Ovary (tissue), 9 donors: ENCODE results near the gene ANKRD34B. TPM values are rescaled to one million over a fixed set of nuclear protein-coding genes. Genes with fewer than 3 reads are reported as not detected.

Experiments used
- DNase-seq, 5 donors: peaks; one replicate each; pipeline ENCODE4 v3.0.0-alpha.2; 2019 to 2020
- H3K27ac ChIP-seq, 2 donors: fragments of 200-600 bp; one replicate each; pipeline versions ENCODE4 v1.5.1 to v1.8.0; 2019 to 2022
- H3K27me3 ChIP-seq: fragments of 200-600 bp; one replicate; pipeline ENCODE4 v1.8.0; 2022
- H3K36me3 ChIP-seq: fragments of 200-600 bp; sonication (generic); one replicate; pipeline ENCODE4 v1.5.1; 2019
- H3K4me1 ChIP-seq: one replicate; pipeline ENCODE4 v1.8.1; 2013; ENCODE audit warnings: mild to moderate bottlenecking, moderate library complexity; ENCODE audit not compliant: insufficient read depth
- H3K4me3 ChIP-seq: fragments of 200-600 bp; sonication (generic); one replicate; pipeline ENCODE4 v1.5.1; 2017
- H3K9me3 ChIP-seq, 2 donors: fragments of 200-600 bp in 1 of 2; sonication (generic) in 1 of 2; one replicate each; pipeline versions ENCODE4 v1.5.1 to v1.8.1; 2013 to 2019; ENCODE audit warnings: mild to moderate bottlenecking in 1 of 2, moderate library complexity in 1 of 2
- EP300 ChIP-seq: sonication (generic); formaldehyde crosslinking; IDR thresholded peaks from one replicate; pipeline ENCODE4 v1.6.1; 2017; ENCODE audit warnings: antibody characterized with exemption
- POLR2A ChIP-seq: fragments of 450-650 bp; IDR thresholded peaks from one replicate; pipeline ENCODE4 v1.6.1; 2017; ENCODE audit warnings: antibody characterized with exemption, mild to moderate bottlenecking, moderate library complexity
- WGBS, 3 donors: extraction: QIAGEN DNeasy Blood & Tissue Kit in 1 of 3; methylation state at CpG; one replicate each; pipeline versions ENCODE4 v1.1.5 to v1.1.7; 2013 to 2017; 5-methylcytosine and 5-hydroxymethylcytosine counted together
- intact Hi-C, 4 donors: fragments of 100-400 bp; cut with DNase I; formaldehyde crosslinking; loops; one replicate each; pipeline versions ENCODE4 v1.11.0 to v1.15.1; 2022 to 2023
- polyA plus RNA-seq, 2 donors: library from polyadenylated mRNA; stranded (reverse); fragments of 200-250 nt in 1 of 2; fragments of 350-450 nt in 1 of 2; fragmentation: Illumina TruSeq in 1 of 2; extraction: RNeasy Lipid Tissue Mini Kit (QIAGEN cat#74804) in 1 of 2; gene quantifications; one replicate each; pipeline ENCODE4 v1.2.3, GENCODE V29; 2013 to 2014
- total RNA-seq, 7 donors: library from RNA; depleted of rRNA in 2 of 7; stranded (reverse); fragments of >200 nt in 2 of 7; fragmentation: NEBNext Ultra II Directional in 3 of 7; extraction: Animal tissue kit (Norgen Biotek cat#: 25700) in 3 of 7; gene quantifications; one replicate each; pipeline versions ENCODE4 v1.1.0 to v1.2.4, GENCODE V29; 2016 to 2023
- TF ChIP-seq, protein P1 (sequence below), 3 donors: fragments of 450-650 bp in 2 of 3; fragments of 200-600 bp in 1 of 3; IDR thresholded peaks; one replicate each; pipeline versions ENCODE4 v1.5.1 to v1.8.0; 2016 to 2022; ENCODE audit warnings: antibody characterized with exemption in 3 of 3, mild to moderate bottlenecking in 1 of 3
- donor health status: DM: no; HTN: no; CAD: no; lungs with moderate emphysema.
- donor health status: DM: no; HTN: no; CAD: no.
- donor health status: Bipolar disorder and iron deficiency.
- donor health status: DM: yes; HTN: yes; CAD: no.
- donor health status: DM: no; HTN: no; CAD: no.
- donor health status: DM: yes; HTN: yes; CAD: no.

Gene ANKRD34B
- total and polyA plus RNA-seq, 9 donors: under 0.01 to 0.36 TPM; not detected in 7

DNA sequence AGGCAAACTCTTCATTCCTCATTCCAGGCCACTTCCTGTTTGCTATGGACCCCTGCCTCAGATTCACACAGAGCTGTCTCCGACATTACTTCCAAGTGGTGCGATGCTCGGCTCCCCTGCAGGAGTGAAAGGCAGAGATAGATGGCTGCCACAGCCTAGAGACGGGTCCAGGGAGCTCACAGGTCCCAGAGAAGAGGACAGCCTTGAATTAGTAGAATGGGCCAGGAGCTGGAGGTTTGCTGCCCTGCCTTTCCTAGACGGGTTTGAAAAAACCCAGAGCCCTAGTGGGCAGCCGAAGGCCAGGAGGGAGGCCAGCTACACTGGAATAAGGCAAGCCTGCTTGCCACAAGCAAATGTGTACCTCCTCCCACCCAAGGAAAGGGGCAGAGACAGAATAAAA, 1.8 kb downstream of the ANKRD34B start:
- DNase-seq: no peak
- no peaks in the 10 kb centered on the region for H3K4me1 ChIP-seq
- H3K27me3 ChIP-seq: no peaks in the 10 kb centered on the region
- WGBS, 3 donors: 53 to 59% (median 57%) methylated on average over 6 of the region's 6 CpGs
- TF ChIP-seq, protein P1, sequence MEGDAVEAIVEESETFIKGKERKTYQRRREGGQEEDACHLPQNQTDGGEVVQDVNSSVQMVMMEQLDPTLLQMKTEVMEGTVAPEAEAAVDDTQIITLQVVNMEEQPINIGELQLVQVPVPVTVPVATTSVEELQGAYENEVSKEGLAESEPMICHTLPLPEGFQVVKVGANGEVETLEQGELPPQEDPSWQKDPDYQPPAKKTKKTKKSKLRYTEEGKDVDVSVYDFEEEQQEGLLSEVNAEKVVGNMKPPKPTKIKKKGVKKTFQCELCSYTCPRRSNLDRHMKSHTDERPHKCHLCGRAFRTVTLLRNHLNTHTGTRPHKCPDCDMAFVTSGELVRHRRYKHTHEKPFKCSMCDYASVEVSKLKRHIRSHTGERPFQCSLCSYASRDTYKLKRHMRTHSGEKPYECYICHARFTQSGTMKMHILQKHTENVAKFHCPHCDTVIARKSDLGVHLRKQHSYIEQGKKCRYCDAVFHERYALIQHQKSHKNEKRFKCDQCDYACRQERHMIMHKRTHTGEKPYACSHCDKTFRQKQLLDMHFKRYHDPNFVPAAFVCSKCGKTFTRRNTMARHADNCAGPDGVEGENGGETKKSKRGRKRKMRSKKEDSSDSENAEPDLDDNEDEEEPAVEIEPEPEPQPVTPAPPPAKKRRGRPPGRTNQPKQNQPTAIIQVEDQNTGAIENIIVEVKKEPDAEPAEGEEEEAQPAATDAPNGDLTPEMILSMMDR (IDR thresholded peaks at IDR 0.05): no peak
- TF ChIP-seq EP300 (no peak), POLR2A (no peak)
- no peak overlapping the region for H3K27ac ChIP-seq
- H3K9me3 ChIP-seq: peaks cover 0 to 6% of the 10 kb centered on the region in 2 donors
- no peak overlapping the region for H3K4me3 ChIP-seq
- H3K36me3 ChIP-seq: no peaks in the 10 kb centered on the region
- intact Hi-C loops: no loop called here

DNA sequence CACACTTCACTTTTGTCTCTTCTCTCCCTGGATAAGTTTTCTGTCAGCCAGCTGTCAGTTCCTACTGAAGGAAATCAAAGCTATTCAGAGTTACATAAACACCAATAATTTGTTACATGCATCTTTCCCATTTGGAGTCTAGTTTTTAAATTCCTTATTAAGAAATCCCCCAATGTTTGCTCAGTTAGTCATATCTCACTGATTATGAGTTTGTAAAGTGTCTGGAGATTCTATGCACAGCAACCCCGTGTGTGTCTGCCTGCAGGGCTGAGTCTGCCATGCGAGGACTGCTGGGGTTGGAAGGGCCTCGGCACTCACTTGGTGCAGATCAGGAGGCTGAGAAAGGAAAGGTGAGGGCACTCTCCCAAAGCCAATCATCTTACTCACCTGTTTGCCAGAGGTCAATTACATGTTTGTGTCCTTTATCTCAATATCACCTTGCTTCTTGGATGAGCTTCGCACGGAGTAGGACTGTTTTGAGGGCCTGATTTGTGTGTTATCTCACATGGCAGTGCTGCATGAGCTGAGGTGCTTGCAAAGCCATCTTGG, 3.3 kb downstream of the ANKRD34B start:
- intact Hi-C loops: no loop called here
- WGBS, 3 donors: 68 to 75% (median 71%) methylated on average over 5 of the region's 5 CpGs
- Histone ChIP-seq H3K4me3 (no peak overlapping the region), H3K27ac (no peak overlapping the region), H3K4me1 (no peaks in the 10 kb centered on the region), H3K9me3 (no peaks in the 10 kb centered on the region), H3K36me3 (no peaks in the 10 kb centered on the region), H3K27me3 (no peaks in the 10 kb centered on the region)
- DNase-seq: no peak
- TF ChIP-seq, protein P1 (IDR thresholded peaks at IDR 0.05): no peak
- TF ChIP-seq POLR2A: no peak
- TF ChIP-seq EP300: no peak

DNA sequence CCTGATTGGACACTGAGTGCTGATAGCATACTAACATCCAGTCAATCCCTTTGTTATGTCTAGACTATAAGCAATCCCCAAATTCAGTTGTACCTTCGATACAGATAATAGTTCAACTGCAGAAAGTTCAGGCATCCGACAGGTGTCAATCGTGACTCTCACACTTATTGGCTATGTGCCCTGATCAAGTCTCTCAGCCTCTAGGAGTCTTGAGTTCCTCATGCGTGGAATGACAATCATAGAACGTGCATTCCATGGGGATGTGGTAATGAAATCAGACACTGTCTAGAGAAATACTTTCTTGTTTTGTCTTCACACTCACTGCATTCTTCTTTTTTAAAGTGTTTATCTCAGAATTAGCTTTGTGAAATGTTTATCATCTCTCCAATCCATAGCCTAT, 4.8 kb downstream of the ANKRD34B start:
- H3K27ac ChIP-seq: no peak overlapping the region
- TF ChIP-seq, protein P1 (IDR thresholded peaks at IDR 0.05): no peak
- TF ChIP-seq POLR2A (no peak), EP300 (no peak)
- H3K4me3 ChIP-seq: no peak overlapping the region
- H3K4me1 ChIP-seq: no peaks in the 10 kb centered on the region
- no peaks in the 10 kb centered on the region for H3K36me3 ChIP-seq
- no peaks in the 10 kb centered on the region for H3K27me3 ChIP-seq
- intact Hi-C loops: no loop called here
- DNase-seq: no peak
- no peaks in the 10 kb centered on the region for H3K9me3 ChIP-seq
- 73 to 89% (median 80%) methylated on average over 5 of the region's 5 CpGs for WGBS, 3 donors

DNA sequence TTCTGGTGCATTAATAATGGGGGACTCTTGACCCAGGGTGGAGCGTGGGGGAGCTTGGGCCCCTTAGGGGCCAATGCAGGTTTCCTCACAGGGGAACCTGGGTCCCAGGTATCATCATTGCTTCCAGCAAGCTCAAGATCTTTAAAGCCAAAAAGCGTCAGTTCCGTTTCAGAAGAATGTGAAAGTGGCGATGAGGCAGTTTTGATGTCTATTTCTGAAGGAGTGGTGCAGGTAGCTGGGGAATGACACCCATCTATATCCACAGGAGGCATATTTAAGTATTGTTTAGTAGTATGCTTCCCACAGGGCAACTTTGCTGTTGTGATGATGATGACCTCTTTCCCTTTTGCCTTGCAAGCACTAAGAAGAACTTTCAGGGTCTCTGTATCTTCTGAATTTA, 10.8 kb downstream of the ANKRD34B start:
- no peaks in the 10 kb centered on the region for H3K4me1 ChIP-seq
- no peak overlapping the region for H3K4me3 ChIP-seq
- TF ChIP-seq, protein P1 (IDR thresholded peaks at IDR 0.05): no peak
- no peak for TF ChIP-seq POLR2A
- TF ChIP-seq EP300: no peak
- 92 to 96% (median 94%) methylated on average over 4 of the region's 4 CpGs for WGBS, 3 donors
- no peaks in the 10 kb centered on the region for H3K9me3 ChIP-seq
- no peak overlapping the region for H3K27ac ChIP-seq
- no peak for DNase-seq
- H3K27me3 ChIP-seq: no peaks in the 10 kb centered on the region
- no peaks in the 10 kb centered on the region for H3K36me3 ChIP-seq
- intact Hi-C loops: no loop called here
